Stimulated activated CD8-positive, alpha-beta memory T cell treated with anti-CD3 and anti-CD28 coated beads, Interleukin-15, amount 100 ng/mL, for 4 hours (primary cell): ENCODE data around the gene CES3.
"Not testable (repeated sequence)": the region's sequence is repeated elsewhere in the genome, so short reads cannot be mapped to it uniquely, and the experiment has no call there.

ENCODE experiments used
- DNase-seq, 2 donors: peaks; one replicate each; pipeline ENCODE4 v3.0.0-alpha.2; 2020; ENCODE audit warnings: low read depth in 2 of 2

The CES3 gene

GRCh38 chr16:66970775-66971720 lies 10.0 kb downstream of the CES3 start:
- DNase-seq: no peak

DNA sequence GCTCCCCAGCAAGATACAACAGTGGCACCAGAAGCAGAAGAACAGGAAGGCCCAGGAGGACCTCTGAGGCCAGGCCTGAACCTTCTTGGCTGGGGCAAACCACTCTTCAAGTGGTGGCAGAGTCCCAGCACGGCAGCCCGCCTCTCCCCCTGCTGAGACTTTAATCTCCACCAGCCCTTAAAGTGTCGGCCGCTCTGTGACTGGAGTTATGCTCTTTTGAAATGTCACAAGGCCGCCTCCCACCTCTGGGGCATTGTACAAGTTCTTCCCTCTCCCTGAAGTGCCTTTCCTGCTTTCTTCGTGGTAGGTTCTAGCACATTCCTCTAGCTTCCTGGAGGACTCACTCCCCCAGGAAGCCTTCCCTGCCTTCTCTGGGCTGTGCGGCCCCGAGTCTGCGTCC lies 11.9 kb downstream of the CES3 start:
- DNase-seq: no peak

DNA sequence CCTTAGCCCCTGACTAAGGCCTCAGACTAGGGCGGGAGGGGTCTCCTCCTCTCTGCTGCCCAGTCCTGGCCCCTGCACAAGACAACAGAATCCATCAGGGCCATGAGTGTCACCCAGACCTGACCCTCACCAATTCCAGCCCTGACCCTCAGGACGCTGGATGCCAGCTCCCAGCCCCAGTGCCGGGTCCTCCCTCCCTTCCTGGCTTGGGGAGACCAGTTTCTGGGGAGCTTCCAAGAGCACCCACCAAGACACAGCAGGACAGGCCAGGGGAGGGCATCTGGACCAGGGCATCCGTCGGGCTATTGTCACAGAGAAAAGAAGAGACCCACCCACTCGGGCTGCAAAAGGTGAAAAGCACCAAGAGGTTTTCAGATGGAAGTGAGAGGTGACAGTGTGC lies 12.7 kb downstream of the CES3 start:
- DNase-seq: no peak

GRCh38 chr16:66974156-66974931 lies 13.3 kb downstream of the CES3 start:
- DNase-seq: not testable (repeated sequence)

GRCh38 chr16:66974932-66975246 lies 13.8 kb downstream of the CES3 start:
- peak; percentile 18 to 36 for DNase-seq

DNA sequence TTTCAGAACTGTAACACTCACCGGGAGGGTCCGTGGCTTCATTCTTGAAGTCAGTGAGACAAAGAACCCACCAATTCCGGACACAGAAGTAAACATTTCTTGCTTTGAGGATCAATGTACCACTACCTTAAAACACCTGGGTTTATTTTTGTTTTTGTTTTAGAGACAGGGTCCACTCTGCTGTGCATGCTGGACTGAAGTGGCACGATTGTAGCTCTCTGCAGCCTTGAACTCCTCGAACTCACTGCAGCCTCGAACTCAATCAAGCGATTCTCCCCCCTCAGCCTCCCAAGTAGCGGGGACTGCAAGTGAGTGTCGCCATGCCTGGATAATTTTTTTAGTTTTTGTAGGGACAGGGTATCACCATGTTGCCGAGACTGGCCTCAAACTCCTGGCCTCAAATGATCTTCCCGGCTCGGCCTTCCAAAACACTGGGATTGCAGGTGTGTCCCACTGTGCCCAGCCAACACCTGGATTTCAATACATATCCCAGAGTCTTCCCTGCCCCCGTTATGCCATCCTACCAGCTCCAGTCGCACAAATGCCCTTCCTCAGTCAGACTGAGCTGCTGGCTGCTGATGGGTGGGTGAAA lies 14.3 kb downstream of the CES3 start:
- DNase-seq: no peak

- DNase-seq: no peak
Observed at GRCh38 chr16:66976746-66977145, 15.7 kb downstream of the CES3 start.

- DNase-seq: peak; percentile 68 to 75
Observed at GRCh38 chr16:66977341-66978113, 16.5 kb downstream of the CES3 start.

DNA sequence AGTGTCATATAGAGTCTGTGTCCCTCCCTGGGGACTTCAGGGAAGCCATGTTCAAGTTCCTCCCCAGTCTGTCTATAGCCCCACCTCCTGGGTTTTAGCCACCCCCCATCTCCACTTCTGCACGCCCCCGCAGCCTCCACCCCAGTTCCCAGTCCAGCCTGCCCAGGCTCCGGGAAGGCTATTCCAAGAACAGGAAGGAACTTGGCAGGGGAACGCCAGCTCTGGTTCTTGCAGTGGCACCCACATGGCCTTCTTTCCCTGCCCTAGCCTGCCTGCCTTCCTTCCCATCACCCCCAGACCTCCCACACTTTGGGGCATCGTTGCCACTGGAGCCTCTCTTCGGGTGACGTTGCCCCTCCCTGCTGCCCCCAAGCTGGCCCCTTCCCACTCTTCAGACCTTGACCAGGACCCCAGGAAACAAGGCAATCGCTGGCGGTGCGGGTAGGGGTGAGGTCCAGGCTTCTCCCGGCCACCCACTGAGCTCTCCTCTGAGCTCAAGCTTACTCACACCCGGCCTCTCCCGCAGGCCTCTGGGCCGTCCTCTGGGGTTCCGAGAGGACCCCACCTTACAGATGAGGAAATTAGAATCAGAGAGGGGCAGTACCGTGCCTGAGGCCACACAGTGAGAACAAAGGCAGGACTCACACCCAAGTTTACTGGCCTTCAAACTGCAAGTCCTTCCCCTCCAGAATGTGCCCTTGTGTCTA lies 18.1 kb downstream of the CES3 start:
- no peak for DNase-seq

DNA sequence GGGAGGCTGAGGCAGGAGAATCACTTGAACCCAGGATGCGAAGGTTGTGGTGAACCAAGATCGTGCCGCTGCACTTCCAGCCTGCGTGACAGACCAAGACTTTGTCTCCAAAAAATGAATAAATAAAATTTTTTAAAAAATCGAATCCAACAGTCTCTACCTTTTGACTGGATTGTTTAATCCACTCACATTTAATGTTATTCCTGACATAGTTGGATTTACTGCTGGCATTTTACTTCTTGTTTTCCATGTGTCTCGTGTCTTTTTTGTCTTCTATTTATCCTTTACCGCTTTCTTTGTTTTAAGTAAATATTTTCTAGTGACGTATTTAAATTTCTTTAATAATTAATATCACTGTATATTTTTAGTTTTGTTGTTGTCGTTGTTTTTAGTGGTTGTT lies 22.0 kb downstream of the CES3 start:
- no peak for DNase-seq

DNA sequence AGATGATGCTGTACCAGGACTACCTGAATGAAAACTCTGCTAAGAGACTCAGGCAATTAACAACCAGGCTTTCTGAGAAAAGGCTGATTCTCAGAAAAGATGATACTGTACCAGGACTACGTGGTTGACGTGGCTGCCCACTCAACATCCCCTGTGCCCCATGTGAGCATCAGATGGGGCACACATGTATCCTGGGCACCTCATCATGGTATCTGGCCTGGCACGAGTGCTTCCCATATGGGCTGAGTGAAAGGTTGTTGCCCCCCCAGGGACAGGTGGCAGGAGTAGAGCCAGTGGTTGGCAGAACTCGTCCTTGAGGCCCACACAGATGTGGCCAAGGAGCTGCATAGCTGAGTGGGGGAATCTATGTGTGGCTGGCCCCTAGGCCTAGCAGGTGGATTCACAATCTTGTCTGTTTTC lies 23.8 kb downstream of the CES3 start:
- peak; percentile 35 to 47 for DNase-seq

GRCh38 chr16:66986559-66986958 lies 25.5 kb downstream of the CES3 start:
- no peak for DNase-seq

DNA sequence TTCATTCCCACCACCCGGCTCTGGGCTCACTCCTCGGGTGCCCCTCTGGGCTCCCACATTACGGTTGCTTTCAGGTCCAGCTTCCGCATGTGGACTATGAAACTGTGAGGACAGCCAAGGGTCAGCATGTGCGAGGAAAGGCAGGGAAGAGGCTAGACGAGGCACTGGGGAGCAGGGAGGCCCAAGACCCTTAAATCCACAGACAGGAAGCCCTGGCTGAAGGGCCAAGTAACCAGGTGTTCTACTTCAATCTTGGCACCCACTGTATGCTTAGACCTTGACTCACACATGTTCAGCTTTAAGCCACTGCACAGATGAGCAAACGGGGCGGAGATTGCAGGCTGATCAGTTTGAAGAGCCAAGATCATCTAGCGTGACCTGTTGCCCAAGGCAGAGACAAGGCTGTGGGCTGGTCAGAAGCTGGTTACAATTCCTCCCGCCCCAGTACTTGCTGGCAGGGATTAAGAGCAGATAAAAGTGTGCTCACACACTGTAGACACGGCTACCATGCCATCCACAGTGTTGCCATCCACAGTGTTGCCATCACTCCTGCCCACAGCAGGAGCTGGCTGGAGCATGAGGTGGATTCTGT lies 27.2 kb downstream of the CES3 start, which contains the start of gene CES4A:
CES4A (plus strand) TSS at position 393 of the 592 bp plus-strand sequence; CDS start at position 577, 184 bp downstream.
- no peak for DNase-seq

- no peak for DNase-seq
Observed at GRCh38 chr16:66991545-66992077, 30.5 kb downstream of the CES3 start.

DNA sequence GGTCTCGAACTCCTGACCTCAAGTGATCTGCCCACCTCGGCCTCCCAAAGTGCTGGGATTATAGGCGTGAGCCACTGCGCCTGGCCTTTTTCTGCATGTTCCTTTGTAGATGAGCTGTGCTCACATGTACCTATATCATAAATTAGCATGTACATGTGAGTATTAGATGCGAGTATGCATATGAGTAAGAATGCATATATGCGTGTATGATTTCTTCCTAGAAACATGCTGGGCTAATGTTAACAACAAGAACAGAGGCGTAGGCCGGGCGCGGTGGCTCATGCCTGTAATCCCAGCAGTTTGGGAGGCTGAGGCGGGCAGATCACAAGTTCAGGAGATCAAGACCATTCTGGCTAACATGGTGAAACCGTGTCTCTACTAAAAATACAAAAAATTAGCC lies 32.5 kb downstream of the CES3 start:
- not testable (repeated sequence) for DNase-seq

DNA sequence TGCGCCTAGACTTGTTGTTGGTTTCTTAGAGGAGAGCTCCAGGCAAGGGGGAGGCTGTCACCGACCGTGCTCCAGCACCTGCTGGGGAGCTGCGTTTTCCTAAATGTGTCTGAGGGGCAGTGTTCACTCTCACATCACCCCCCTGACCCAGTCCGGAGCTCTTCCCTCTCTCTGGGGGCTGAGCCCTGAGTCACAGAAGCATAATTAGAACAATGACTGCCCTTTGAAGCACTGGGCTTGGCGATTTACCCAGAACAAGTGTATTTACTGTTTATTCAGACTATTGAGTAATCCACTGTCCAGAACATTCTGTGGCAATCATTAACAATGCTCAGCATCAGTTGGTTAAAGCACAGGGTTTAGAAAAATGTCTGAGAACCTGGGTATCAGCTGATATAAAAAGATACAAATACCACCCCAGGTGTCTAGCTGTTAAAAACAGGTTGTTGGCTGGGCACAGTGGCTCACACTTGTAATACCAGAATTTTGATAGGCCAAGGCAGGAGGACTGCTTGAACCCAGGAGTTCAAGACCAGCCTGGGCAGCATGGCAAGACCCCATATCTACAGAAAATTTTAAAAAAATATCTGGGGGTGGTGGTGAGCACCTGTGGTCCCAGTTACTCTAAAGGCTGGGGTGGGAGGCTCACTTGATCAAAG lies 35.4 kb downstream of the CES3 start:
- no peak for DNase-seq

DNA sequence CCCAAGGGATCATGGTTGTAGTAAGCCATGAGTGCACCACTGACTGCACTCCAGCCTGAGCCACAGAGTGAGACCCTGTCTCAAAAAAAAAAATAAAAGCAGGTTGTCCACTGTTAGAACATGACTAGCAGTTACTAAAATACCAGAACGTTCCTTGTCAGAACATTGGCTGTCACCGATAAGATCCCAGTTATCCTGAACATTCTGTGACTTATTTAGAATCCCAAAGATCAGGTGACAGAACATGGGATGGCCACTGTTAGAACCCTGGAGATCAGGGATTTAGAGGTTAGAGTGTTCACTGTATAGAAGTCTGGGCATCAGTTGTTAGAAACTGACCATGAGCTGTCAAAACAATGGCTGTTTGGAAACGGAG lies 35.9 kb downstream of the CES3 start:
- DNase-seq: no peak

GRCh38 chr16:67000384-67001351 lies 39.6 kb downstream of the CES3 start:
- peak in 1 of 2 donors; percentile 24 for DNase-seq

GRCh38 chr16:67001726-67002125 lies 40.7 kb downstream of the CES3 start:
- DNase-seq: no peak
